Left lung (tissue), 10 donors: ENCODE measurements around the gene CADM1. TPM values are rescaled to one million over a fixed set of nuclear protein-coding genes. Genes with fewer than 3 reads are reported as not detected.

Experiments used
- ATAC-seq: fragments of 200-7000 bp; cut with Tn5 transposase; one replicate; pipeline ENCODE4 v1.9.1; 2020; ENCODE audit warnings: moderate library complexity
- DNase-seq, 4 donors: peaks; one replicate each; pipeline ENCODE4 v3.0.0-alpha.2; 2013 to 2020
- H3K27ac ChIP-seq, 2 donors: fragments of 200-600 bp; sonication (generic) in 1 of 2; one replicate each; pipeline versions ENCODE4 v1.5.0 to v1.8.0; 2020 to 2021
- H3K27me3 ChIP-seq, 2 donors: fragments of 200-600 bp; sonication (generic) in 1 of 2; one replicate each; pipeline versions ENCODE4 v1.5.0 to v1.8.0; 2020 to 2021
- H3K36me3 ChIP-seq, 2 donors: fragments of 200-600 bp; sonication (generic) in 1 of 2; one replicate each; pipeline versions ENCODE4 v1.5.0 to v1.8.0; 2020 to 2021
- H3K4me1 ChIP-seq, 2 donors: fragments of 200-600 bp; one replicate each; pipeline ENCODE4 v1.8.0; 2021
- H3K4me3 ChIP-seq, 2 donors: fragments of 200-600 bp; sonication (generic) in 1 of 2; one replicate each; pipeline versions ENCODE4 v1.5.0 to v1.8.0; 2020 to 2021; ENCODE audit warnings: mild to moderate bottlenecking in 1 of 2
- H3K9me3 ChIP-seq, 2 donors: fragments of 200-600 bp; sonication (generic) in 1 of 2; one replicate each; pipeline versions ENCODE4 v1.5.0 to v1.8.0; 2020 to 2021
- intact Hi-C, 2 donors: fragments of 100-400 bp; cut with DNase I; formaldehyde crosslinking; loops; one replicate each; pipeline versions ENCODE4 v1.11.2 to v1.14.2; 2022
- polyA plus RNA-seq, 6 donors: library from polyadenylated mRNA; unstranded; fragments of 120-200 nt; gene quantifications; one replicate each; pipeline ENCODE4 v1.2.1, GENCODE V29; 2013; ENCODE audit not compliant: insufficient read length in 6 of 6
- total RNA-seq, 2 donors: library from RNA; stranded (reverse); fragmentation: NEBNext Ultra II Directional; extraction: Animal tissue kit (Norgen Biotek cat#: 25700); gene quantifications; one replicate each; pipeline ENCODE4 v1.2.1, GENCODE V29; 2021
- TF ChIP-seq, protein P1 (sequence below), 2 donors: fragments of 200-600 bp; sonication (generic) in 1 of 2; IDR thresholded peaks; one replicate each; pipeline versions ENCODE4 v1.5.0 to v1.8.0; 2021; ENCODE audit warnings: antibody characterized with exemption in 2 of 2
- donor health status: DM: no; HTN: yes; CAD: no.
- donor health status: DM: no; HTN: no; CAD: no.

CADM1 gene
- total and polyA plus RNA-seq, 8 donors, result 105 to 307 (median 156) TPM

DNA sequence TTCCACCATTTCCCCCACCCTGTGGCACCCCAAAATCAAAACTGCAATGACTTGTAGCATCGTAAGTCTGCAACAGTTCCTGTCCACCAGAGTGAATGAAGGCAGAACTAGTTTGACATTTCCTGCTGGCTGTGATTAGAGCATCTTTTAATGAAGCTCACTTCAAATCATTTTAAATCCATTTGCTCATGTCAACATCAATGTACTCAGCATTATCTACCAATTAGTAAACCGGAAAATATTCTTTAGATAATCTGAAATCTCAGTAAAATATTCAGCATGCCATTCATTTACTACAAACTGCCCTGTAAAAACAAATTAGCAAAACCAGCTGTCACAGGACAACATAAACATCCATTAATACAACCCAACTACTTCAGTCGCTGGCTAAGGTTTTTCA is 38.1 kb downstream of the CADM1 start:
- DNase-seq (no peak), ATAC-seq (no peak)
- intact Hi-C loops, result no loop called here
- Histone ChIP-seq H3K27ac (no peak overlapping the region), H3K9me3 (no peaks in the 10 kb centered on the region), H3K36me3 (no peaks in the 10 kb centered on the region), H3K27me3 (no peaks in the 10 kb centered on the region), H3K4me3 (no peak overlapping the region), H3K4me1 (no peaks in the 10 kb centered on the region)
- TF ChIP-seq, protein P1, sequence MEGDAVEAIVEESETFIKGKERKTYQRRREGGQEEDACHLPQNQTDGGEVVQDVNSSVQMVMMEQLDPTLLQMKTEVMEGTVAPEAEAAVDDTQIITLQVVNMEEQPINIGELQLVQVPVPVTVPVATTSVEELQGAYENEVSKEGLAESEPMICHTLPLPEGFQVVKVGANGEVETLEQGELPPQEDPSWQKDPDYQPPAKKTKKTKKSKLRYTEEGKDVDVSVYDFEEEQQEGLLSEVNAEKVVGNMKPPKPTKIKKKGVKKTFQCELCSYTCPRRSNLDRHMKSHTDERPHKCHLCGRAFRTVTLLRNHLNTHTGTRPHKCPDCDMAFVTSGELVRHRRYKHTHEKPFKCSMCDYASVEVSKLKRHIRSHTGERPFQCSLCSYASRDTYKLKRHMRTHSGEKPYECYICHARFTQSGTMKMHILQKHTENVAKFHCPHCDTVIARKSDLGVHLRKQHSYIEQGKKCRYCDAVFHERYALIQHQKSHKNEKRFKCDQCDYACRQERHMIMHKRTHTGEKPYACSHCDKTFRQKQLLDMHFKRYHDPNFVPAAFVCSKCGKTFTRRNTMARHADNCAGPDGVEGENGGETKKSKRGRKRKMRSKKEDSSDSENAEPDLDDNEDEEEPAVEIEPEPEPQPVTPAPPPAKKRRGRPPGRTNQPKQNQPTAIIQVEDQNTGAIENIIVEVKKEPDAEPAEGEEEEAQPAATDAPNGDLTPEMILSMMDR (IDR thresholded peaks at IDR 0.05), result no peak

DNA sequence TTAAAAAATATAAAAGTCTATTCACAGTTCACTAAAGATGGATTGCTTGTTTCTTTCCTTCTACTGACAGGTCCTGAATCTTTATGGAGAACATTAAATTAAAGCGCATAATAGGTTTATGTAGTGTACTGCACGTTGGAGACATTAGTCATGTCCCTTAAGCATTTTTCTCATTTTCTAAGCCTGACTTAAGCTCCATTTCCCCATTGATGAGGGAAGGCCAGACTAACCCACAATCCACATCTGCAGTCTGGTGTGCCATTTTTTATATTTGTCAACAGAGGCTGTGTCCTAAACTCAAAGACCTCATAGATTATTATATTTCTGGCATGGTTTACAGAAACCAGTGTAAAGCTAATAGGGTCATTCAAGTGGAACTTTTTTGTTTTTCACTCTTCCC is 39.9 kb downstream of the CADM1 start:
- Histone ChIP-seq H3K4me3 (no peak overlapping the region), H3K27ac (no peak overlapping the region), H3K27me3 (no peaks in the 10 kb centered on the region), H3K4me1 (no peaks in the 10 kb centered on the region), H3K36me3 (no peaks in the 10 kb centered on the region), H3K9me3 (no peaks in the 10 kb centered on the region)
- ATAC-seq (no peak), DNase-seq (no peak)
- TF ChIP-seq, protein P1 (IDR thresholded peaks at IDR 0.05), result no peak
- intact Hi-C loops, result no loop called here

DNA sequence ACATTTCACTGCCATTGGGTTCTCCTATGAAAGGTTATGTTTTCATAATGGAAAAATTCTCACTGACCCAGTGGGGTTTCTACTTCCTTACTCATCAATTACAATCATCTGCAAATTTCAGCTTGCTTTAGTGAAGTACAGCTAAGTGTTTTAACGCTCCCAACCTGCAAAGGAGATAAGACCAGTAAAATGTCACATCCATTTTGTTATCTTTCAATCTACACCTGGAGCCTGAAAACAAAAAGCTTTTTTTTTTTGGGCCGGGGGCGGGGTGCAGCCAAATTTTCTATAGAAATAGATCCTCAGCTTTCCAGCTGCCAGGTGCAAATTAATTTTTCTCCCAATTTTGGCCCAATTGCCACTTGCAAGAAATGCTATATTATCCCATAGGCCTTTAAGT is 40.6 kb downstream of the CADM1 start:
- no peak for ATAC-seq
- Histone ChIP-seq H3K36me3 (no peaks in the 10 kb centered on the region), H3K4me1 (no peaks in the 10 kb centered on the region), H3K4me3 (no peak overlapping the region), H3K27ac (no peak overlapping the region), H3K27me3 (no peaks in the 10 kb centered on the region), H3K9me3 (no peaks in the 10 kb centered on the region)
- intact Hi-C loops, result no loop called here
- no peak for DNase-seq
- TF ChIP-seq, protein P1 (IDR thresholded peaks at IDR 0.05), result no peak

DNA sequence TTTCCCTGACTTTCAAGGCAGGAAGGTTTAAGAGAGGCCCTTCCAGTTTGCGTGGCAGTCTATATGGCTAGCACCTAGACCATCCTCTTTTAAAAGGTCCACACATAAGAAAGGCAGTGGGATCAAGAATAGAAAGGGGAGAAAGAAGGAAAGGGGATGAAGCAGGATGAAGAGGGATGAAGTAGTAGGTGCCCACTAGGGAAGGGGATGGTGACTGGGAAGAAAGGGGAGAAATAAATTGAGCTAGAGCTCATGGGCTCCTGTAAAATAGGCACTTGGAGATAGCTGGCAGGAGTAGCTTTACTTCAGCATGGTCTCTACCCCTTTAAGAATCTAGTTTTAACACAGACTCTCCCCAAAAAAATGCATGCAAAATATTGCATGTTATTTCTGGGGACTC is 41.5 kb downstream of the CADM1 start:
- H3K9me3 ChIP-seq, result no peaks in the 10 kb centered on the region
- TF ChIP-seq, protein P1 (IDR thresholded peaks at IDR 0.05), result no peak
- H3K27ac ChIP-seq, result no peak overlapping the region
- no peak for DNase-seq
- H3K4me1 ChIP-seq, result no peaks in the 10 kb centered on the region
- H3K27me3 ChIP-seq, result no peaks in the 10 kb centered on the region
- H3K4me3 ChIP-seq, result no peak overlapping the region
- no peak for ATAC-seq
- intact Hi-C loops, result no loop called here
- no peaks in the 10 kb centered on the region for H3K36me3 ChIP-seq

DNA sequence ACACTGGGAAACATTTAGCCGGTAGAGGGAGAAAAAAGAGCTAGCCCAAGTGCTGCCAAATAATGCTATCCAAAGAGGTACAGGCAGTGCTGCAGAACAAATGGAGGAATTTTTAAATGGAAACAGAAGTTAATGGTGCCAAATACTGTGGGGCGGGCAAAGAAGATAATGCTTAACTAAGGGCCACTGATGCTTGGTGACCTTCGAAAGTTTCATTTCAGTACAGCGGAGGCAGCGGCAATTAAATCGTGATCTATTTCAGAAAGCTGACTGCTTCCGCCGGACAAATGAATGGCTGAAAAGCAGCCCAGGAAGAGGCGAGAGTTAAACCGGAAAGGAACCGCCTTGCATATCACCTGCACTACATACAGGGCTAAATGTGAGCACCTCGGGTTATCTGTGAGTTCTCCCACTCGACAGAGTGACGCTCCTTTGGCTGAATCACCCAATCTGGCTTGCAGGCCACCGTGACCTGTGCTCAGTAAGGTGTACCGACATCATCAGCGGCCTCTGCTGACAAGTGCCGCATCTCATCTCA is 42.1 kb downstream of the CADM1 start:
- H3K27ac ChIP-seq, result no peak overlapping the region
- no peaks in the 10 kb centered on the region for H3K27me3 ChIP-seq
- no peaks in the 10 kb centered on the region for H3K4me1 ChIP-seq
- H3K4me3 ChIP-seq, result no peak overlapping the region
- DNase-seq (peak in 1 of 4 donors; percentile 28), ATAC-seq (no peak)
- no peaks in the 10 kb centered on the region for H3K9me3 ChIP-seq
- H3K36me3 ChIP-seq, result no peaks in the 10 kb centered on the region
- intact Hi-C loops, result no loop called here
- TF ChIP-seq, protein P1 (IDR thresholded peaks at IDR 0.05), result no peak
